Measurements from ENCODE around the gene GCKR.
"Not testable (repeated sequence)": the region's sequence is repeated elsewhere in the genome, so short reads cannot be mapped to it uniquely, and the experiment has no call there.

The GCKR gene

DNA sequence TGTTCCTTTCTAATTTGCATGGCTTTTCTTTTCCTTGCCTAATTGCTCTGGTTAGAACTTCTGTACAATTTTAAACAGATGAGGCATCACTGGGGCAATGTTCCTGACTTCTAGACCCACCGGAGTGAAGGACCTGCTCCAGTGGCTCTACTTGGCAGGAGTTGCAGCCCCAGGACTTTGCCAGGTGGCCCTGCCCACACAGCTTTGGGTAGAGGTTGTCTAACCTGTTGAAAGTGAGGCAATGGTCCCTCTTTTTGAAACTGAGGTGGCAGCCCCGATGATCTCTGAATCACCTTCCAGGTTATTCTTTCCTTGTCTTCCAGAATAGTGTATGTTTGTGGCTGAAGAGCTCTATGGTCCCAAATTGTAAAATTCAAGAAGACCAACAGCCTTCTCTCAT lies 56.3 kb downstream of the GCKR start (continued):
- TF ChIP-seq, protein P1, sequence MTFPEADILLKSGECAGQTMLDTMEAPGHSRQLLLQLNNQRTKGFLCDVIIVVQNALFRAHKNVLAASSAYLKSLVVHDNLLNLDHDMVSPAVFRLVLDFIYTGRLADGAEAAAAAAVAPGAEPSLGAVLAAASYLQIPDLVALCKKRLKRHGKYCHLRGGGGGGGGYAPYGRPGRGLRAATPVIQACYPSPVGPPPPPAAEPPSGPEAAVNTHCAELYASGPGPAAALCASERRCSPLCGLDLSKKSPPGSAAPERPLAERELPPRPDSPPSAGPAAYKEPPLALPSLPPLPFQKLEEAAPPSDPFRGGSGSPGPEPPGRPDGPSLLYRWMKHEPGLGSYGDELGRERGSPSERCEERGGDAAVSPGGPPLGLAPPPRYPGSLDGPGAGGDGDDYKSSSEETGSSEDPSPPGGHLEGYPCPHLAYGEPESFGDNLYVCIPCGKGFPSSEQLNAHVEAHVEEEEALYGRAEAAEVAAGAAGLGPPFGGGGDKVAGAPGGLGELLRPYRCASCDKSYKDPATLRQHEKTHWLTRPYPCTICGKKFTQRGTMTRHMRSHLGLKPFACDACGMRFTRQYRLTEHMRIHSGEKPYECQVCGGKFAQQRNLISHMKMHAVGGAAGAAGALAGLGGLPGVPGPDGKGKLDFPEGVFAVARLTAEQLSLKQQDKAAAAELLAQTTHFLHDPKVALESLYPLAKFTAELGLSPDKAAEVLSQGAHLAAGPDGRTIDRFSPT (tag by site-specific recombination; IDR thresholded peaks at IDR 0.05) = no peak
- TF ChIP-seq ZNF335 (tag by site-specific recombination; conservative IDR thresholded peaks at IDR 0.05) = no peak
- TF ChIP-seq ZNF580 (tag by site-specific recombination; IDR thresholded peaks at IDR 0.05) = no peak

DNA sequence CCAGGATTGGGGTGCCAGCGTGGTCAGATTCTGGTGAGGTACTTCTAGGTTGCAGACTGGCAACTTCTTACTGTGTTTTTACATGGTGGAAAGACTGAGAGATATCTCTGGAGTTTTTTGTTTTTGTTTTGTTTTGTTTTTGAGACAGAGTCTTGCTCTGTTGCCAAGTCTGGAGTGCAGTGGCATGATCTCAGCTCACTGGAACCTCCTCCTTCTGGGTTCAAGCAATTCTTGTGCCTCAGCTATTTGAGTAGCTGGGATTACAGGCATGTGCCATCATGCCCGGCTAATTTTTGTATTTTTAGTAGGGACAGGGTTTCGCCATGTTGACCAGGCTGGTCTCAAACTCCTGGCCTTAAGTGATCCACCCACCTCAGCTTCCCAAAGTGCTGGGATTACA lies 57.8 kb downstream of the GCKR start:
- H3K36me3 ChIP-seq (ENCODE audit: control insufficient read depth in 2 of 2, insufficient read depth in 1 of 2, low read length in 2 of 2); H3K4me3 ChIP-seq (ENCODE audit: low read depth, low read length); H3K4me1 ChIP-seq (ENCODE audit: control insufficient read depth, insufficient read depth, low read length); CTCF ChIA-PET; H3K9me3 ChIP-seq (ENCODE audit: control insufficient read depth, insufficient read depth, low read depth, low read length); POLR2A ChIA-PET; H3K27ac ChIP-seq (ENCODE audit: extremely low read depth, low read depth, low read length): not testable (repeated sequence)

DNA sequence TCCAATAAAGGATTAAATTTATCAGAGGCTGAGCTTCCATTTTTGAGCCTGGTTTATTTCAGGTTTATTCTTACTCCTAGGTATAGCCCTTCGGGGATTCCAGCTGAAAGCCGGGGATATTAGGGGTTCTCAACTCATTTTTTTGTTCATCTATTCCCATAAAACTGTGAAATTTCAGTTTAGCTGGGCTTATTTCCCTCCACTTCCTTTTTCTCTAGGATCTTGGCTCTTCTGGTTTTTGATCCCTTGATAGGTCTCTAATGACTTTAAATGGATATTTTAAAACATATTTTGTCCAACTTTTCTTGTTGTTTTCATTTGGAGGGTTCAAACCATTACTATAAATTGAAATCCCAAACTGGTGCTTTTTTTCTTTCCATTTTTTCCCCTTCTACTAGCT lies 62.6 kb downstream of the GCKR start:
- no peak for TF ChIP-seq BCL11A (tag by site-specific recombination; IDR thresholded peaks at IDR 0.05; ENCODE audit: low read depth)
- TF ChIP-seq ZNF776 (tag by site-specific recombination; IDR thresholded peaks at IDR 0.05; ENCODE audit: borderline replicate concordance) = no peak
- TF ChIP-seq, protein P2, sequence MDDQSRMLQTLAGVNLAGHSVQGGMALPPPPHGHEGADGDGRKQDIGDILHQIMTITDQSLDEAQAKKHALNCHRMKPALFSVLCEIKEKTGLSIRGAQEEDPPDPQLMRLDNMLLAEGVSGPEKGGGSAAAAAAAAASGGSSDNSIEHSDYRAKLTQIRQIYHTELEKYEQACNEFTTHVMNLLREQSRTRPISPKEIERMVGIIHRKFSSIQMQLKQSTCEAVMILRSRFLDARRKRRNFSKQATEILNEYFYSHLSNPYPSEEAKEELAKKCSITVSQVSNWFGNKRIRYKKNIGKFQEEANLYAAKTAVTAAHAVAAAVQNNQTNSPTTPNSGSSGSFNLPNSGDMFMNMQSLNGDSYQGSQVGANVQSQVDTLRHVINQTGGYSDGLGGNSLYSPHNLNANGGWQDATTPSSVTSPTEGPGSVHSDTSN (CRISPR knock-in tag; IDR thresholded peaks at IDR 0.05) = no peak
- no peak for TF ChIP-seq EGR2 (tag by site-specific recombination; IDR thresholded peaks at IDR 0.05; ENCODE audit: low read depth)
- TF ChIP-seq, protein P3, sequence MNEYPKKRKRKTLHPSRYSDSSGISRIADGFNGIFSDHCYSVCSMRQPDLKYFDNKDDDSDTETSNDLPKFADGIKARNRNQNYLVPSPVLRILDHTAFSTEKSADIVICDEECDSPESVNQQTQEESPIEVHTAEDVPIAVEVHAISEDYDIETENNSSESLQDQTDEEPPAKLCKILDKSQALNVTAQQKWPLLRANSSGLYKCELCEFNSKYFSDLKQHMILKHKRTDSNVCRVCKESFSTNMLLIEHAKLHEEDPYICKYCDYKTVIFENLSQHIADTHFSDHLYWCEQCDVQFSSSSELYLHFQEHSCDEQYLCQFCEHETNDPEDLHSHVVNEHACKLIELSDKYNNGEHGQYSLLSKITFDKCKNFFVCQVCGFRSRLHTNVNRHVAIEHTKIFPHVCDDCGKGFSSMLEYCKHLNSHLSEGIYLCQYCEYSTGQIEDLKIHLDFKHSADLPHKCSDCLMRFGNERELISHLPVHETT (tag by site-specific recombination; IDR thresholded peaks at IDR 0.05) = no peak
- TF ChIP-seq, protein P4, sequence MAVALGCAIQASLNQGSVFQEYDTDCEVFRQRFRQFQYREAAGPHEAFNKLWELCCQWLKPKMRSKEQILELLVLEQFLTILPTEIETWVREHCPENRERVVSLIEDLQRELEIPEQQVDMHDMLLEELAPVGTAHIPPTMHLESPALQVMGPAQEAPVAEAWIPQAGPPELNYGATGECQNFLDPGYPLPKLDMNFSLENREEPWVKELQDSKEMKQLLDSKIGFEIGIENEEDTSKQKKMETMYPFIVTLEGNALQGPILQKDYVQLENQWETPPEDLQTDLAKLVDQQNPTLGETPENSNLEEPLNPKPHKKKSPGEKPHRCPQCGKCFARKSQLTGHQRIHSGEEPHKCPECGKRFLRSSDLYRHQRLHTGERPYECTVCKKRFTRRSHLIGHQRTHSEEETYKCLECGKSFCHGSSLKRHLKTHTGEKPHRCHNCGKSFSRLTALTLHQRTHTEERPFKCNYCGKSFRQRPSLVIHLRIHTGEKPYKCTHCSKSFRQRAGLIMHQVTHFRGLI (tag by site-specific recombination; IDR thresholded peaks at IDR 0.05) = no peak
- TF ChIP-seq ZNF529 (tag by site-specific recombination; IDR thresholded peaks at IDR 0.05; ENCODE audit: insufficient replicate concordance) = no peak
- TF ChIP-seq ZNF785 (tag by site-specific recombination; IDR thresholded peaks at IDR 0.05) = no peak
- CTCF ChIA-PET = interaction anchor here (0.6 kb wide), 1 partner anchor 149 kb away, joined by 3 read pairs; no protein-coding TSS in a partner anchor
- Histone ChIP-seq H3K27ac (ENCODE audit: extremely low read depth, low read depth, low read length) (no peak overlapping the region), H3K4me3 (ENCODE audit: low read depth, low read length) (no peak overlapping the region), H3K36me3 (ENCODE audit: control insufficient read depth in 2 of 2, insufficient read depth in 1 of 2, low read length in 2 of 2) (no peaks in the 10 kb centered on the region), H3K9me3 (ENCODE audit: control insufficient read depth, insufficient read depth, low read depth, low read length) (no peaks in the 10 kb centered on the region), H3K4me1 (ENCODE audit: control insufficient read depth, insufficient read depth, low read length) (no peaks in the 10 kb centered on the region)
- POLR2A ChIA-PET = no interaction called here

DNA sequence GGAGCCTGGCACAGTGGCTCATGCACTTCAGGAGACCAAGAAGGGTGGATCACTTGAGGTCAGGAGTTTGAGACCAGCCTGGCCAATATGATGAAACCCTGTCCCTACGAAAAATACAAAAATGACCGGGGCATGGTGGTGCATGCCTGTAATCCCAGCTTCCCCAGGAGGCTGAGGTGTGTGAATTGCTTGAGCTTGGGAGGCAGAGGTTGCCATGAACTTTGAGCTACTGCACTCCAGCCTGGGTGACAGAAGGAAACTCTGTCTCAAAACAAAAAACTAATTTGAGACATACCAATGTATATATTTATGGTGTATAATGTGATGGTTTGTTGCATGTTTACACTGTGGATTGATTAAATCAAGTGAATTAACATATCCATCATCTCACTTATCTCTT lies 64.4 kb downstream of the GCKR start:
- H3K4me3 ChIP-seq (ENCODE audit: low read depth, low read length) = no peak overlapping the region
- H3K4me1 ChIP-seq (ENCODE audit: control insufficient read depth, insufficient read depth, low read length) = no peaks in the 10 kb centered on the region
- H3K27ac ChIP-seq (ENCODE audit: extremely low read depth, low read depth, low read length) = no peak overlapping the region
- H3K36me3 ChIP-seq (ENCODE audit: control insufficient read depth in 2 of 2, insufficient read depth in 1 of 2, low read length in 2 of 2) = no peaks in the 10 kb centered on the region
- TF ChIP-seq FEZF1 (tag by site-specific recombination; IDR thresholded peaks at IDR 0.05) = no peak
- no peaks in the 10 kb centered on the region for H3K9me3 ChIP-seq (ENCODE audit: control insufficient read depth, insufficient read depth, low read depth, low read length)
- CTCF ChIA-PET = no interaction called here
- POLR2A ChIA-PET = interaction anchor here (0.7 kb wide), 1 partner anchor 14 kb away, joined by 3 read pairs; no protein-coding TSS in a partner anchor

Data from HEK293 (cell line).